ENCODE data around the gene PYM1. TPM values are rescaled to one million over a fixed set of nuclear protein-coding genes. Genes with fewer than 3 reads are reported as not detected.

The PYM1 gene
- total and polyA plus RNA-seq, 2 of the 13 experiments (the other 11 are each of a cell fraction or from before 2014, with no cell fraction given), result 44.0 to 51.8 TPM

DNA sequence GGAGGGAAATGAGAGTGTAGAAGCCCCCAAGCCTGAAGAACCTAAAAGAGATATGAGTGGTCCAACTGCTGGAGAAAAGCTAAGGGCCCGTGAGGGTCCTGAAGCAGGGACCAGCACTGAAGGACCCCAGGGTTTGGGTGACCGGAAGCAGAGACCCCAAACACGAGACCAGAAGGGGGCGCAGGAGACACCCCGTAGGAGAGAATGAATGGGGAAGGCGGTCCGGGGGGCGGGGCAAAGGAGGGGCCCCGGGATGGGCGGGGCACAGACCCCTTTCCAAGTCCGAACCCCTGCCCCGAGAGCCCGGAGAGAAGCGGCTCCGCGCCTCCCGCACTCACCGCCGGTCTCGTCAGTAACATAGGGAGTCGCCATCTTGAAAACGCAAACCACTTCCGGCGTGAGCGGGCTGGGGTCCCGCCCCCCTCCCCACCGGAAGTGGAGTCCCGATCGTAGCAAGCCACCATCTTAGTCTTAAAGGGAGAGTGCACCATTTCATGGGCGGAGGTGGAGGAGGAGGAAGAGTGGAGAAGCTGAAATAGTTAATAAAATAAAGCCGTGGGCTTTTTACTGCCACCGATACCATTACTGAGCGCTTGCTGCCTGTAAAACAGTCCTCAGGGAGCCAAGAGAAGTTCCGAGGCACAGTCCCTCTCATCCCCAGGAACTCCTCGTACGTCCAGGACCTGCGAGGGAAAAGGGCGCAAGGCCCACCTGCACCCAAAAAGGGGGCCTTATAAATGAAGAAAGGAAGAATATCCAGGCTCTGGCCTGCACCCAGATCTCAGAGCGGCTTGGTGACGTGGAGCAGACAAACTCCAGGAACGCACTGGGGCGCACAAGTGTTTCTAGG is 731 bp downstream of the PYM1 start (continued):
- TF ChIP-seq EEA1 (CRISPR knock-in tag; IDR thresholded peaks at IDR 0.05; ENCODE audit: borderline replicate concordance), result no peak
- no peak for TF ChIP-seq ZNF382 (CRISPR knock-in tag; IDR thresholded peaks at IDR 0.05; ENCODE audit: borderline replicate concordance)
- TF ChIP-seq ZNF747 (CRISPR knock-in tag; IDR thresholded peaks at IDR 0.05; ENCODE audit: borderline replicate concordance), result no peak
- TF ChIP-seq FOXA3 (CRISPR knock-in tag; IDR thresholded peaks at IDR 0.05), result no peak; the same call in 1 of the 2 replicates
- no peak for TF ChIP-seq SIN3B (IDR thresholded peaks at IDR 0.05; ENCODE audit: low read length)
- peak; percentile 51; the same call in 1 of the 2 replicates for TF ChIP-seq ZNF788 (CRISPR knock-in tag; IDR thresholded peaks at IDR 0.05; ENCODE audit: borderline replicate concordance)
- TF ChIP-seq KLF12 (CRISPR knock-in tag; IDR thresholded peaks at IDR 0.05; ENCODE audit: borderline replicate concordance), result no peak
- no peak for TF ChIP-seq ZFP36L2 (CRISPR knock-in tag; IDR thresholded peaks at IDR 0.05)
- no peak for TF ChIP-seq TERF1 (CRISPR knock-in tag; IDR thresholded peaks at IDR 0.05)
- peak; percentile 35 for TF ChIP-seq RBM22 (optimal IDR thresholded peaks at IDR 0.05; ENCODE audit: low read length)
- TF ChIP-seq ONECUT2 (CRISPR knock-in tag; IDR thresholded peaks at IDR 0.05), result no peak
- TF ChIP-seq, protein P1, sequence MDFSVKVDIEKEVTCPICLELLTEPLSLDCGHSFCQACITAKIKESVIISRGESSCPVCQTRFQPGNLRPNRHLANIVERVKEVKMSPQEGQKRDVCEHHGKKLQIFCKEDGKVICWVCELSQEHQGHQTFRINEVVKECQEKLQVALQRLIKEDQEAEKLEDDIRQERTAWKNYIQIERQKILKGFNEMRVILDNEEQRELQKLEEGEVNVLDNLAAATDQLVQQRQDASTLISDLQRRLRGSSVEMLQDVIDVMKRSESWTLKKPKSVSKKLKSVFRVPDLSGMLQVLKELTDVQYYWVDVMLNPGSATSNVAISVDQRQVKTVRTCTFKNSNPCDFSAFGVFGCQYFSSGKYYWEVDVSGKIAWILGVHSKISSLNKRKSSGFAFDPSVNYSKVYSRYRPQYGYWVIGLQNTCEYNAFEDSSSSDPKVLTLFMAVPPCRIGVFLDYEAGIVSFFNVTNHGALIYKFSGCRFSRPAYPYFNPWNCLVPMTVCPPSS (IDR thresholded peaks at IDR 0.05), result no peak
- TF ChIP-seq ZSCAN30 (CRISPR knock-in tag; IDR thresholded peaks at IDR 0.05), result no peak; the same call in 1 of the 2 replicates
- TF ChIP-seq ZSCAN21 (CRISPR knock-in tag; IDR thresholded peaks at IDR 0.05; ENCODE audit: borderline replicate concordance), result no peak
- TF ChIP-seq ZNF275 (CRISPR knock-in tag; IDR thresholded peaks at IDR 0.05; ENCODE audit: borderline replicate concordance), result peak; percentile 65; the same call in 1 of the 2 replicates
- TF ChIP-seq, protein P2, sequence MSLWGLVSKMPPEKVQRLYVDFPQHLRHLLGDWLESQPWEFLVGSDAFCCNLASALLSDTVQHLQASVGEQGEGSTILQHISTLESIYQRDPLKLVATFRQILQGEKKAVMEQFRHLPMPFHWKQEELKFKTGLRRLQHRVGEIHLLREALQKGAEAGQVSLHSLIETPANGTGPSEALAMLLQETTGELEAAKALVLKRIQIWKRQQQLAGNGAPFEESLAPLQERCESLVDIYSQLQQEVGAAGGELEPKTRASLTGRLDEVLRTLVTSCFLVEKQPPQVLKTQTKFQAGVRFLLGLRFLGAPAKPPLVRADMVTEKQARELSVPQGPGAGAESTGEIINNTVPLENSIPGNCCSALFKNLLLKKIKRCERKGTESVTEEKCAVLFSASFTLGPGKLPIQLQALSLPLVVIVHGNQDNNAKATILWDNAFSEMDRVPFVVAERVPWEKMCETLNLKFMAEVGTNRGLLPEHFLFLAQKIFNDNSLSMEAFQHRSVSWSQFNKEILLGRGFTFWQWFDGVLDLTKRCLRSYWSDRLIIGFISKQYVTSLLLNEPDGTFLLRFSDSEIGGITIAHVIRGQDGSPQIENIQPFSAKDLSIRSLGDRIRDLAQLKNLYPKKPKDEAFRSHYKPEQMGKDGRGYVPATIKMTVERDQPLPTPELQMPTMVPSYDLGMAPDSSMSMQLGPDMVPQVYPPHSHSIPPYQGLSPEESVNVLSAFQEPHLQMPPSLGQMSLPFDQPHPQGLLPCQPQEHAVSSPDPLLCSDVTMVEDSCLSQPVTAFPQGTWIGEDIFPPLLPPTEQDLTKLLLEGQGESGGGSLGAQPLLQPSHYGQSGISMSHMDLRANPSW (CRISPR knock-in tag; IDR thresholded peaks at IDR 0.05; ENCODE audit: borderline replicate concordance), result no peak
- peak; percentile 86 for TF ChIP-seq THAP11 (CRISPR knock-in tag; IDR thresholded peaks at IDR 0.05)
- TF ChIP-seq ZFP62 (CRISPR knock-in tag; IDR thresholded peaks at IDR 0.05), result no peak
- no peak for TF ChIP-seq MEF2D (CRISPR knock-in tag; IDR thresholded peaks at IDR 0.05)
- TF ChIP-seq ZNF234 (CRISPR knock-in tag; conservative IDR thresholded peaks at IDR 0.05), result no peak; the same call in 1 of the 2 replicates
- no peak for TF ChIP-seq ETV6 (CRISPR knock-in tag; conservative IDR thresholded peaks at IDR 0.05)
- no peak for TF ChIP-seq NFE2L2 (IDR thresholded peaks at IDR 0.05; ENCODE audit: low read length)

Data from HepG2 (cell line).